GM19468 (cell line): ENCODE measurements around the gene TRIM47.

Experiments used
- ATAC-seq: cut with Tn5 transposase; IDR thresholded peaks from one replicate; pipeline ENCODE4 v1.9.1; 2021; ENCODE audit warnings: mild to moderate bottlenecking, moderate library complexity, moderate number of reproducible peaks; ENCODE audit not compliant: unreplicated experiment; ENCODE audit errors: extremely low read depth

Gene TRIM47

DNA sequence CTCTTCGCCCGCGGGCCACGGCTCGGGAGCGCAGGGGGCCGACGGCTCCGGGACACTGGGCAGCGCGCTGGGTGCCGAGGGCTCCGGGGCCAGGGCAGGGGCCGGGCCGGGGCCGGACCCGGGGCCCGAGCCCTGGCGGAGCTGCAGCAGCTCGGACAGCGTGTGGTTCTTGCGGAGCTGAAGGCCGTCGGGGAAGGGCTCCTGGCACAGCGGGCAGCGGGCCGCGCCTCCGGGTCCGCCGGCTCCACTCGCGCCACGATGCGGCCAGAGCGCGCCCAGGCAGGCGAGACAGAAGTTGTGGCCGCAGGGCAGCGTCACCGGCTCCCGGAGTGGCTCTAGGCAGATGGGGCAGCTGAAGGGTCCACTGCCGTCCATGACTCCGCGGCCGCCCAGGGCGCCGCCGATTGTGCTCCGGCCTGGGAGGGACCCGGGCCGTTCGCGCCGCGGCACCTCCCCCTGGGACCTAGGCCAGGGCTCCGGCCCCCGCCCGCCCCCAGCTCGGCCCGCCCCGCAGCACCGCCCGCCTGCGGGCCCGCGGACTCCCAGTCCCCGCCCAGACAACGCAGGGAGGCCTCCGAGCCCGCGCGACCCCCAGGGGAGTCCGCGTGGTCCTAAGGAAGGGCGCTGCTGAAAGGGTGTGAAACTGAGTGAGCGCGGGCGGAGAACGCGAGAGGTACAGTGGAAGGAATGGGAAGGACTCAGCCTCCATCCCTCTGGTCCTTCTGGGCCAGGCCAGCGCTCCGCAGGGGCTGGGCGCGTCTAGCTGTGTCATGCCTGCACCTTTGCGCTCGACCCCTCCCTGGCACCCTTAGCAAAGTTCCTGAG, at the start of gene TRIM47:
Gene TRIM47 (minus strand): TSS at position 408 of the 825 bp plus-strand sequence. CDS start 33 bp downstream, at position 375.
- ATAC-seq, result no peak

DNA sequence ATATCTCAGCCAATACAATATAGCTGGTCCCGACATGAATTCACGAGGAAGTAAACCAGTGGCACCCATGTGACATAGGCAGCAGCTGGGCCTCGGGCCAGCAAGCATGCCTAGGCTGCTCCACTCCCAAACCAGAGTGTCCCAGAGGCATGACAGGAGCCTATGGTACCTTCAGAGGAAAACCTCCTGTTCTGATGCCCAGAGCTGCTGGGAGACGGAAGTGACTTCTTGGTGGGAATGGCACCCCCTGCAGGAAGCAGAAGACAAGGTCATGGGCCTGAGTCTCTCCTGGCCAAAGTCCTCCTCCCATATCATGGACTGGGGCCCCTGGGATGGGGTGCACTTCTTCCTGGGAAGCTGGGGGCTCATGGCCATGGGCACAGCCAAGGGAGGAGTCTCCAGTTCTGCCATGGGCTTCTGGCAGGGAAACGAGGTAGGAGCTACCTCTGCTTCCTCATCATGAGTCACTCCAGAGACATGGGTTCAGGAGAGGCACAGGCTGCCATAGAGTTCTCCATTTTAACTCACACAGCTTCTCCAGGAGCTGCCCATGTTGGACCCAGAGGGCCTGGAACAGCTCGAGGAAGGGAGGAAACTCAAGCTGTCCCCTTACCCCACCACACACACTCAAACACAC, 49.0 kb upstream of the TRIM47 start:
- ATAC-seq, result no peak

GRCh38 chr17:75926456-75926855, 48.1 kb upstream of the TRIM47 start:
- ATAC-seq, result no peak

GRCh38 chr17:75925912-75926311, 47.5 kb upstream of the TRIM47 start:
- no peak for ATAC-seq

DNA sequence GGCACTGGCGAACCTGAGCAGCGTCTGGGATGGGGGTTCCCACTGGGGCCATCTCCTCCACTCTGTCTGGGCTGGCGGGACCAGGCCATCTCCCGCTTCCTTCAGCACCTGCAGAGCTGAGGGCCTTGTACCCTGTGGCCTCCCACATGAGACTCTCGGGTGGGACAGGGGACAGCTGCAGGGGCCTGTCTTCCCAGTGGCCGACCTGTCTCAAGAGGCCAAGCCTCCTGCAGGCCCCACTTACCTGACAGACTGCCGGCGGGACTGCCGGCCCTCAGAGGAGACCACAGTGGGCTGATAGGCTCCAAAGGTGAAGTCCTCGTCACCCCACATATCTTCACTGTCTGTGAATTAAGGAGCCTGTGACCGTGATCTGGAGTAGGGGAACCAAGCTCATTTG, 46.7 kb upstream of the TRIM47 start:
- ATAC-seq, result no peak

GRCh38 chr17:75922963-75923874, 44.8 kb upstream of the TRIM47 start:
- no peak for ATAC-seq

DNA sequence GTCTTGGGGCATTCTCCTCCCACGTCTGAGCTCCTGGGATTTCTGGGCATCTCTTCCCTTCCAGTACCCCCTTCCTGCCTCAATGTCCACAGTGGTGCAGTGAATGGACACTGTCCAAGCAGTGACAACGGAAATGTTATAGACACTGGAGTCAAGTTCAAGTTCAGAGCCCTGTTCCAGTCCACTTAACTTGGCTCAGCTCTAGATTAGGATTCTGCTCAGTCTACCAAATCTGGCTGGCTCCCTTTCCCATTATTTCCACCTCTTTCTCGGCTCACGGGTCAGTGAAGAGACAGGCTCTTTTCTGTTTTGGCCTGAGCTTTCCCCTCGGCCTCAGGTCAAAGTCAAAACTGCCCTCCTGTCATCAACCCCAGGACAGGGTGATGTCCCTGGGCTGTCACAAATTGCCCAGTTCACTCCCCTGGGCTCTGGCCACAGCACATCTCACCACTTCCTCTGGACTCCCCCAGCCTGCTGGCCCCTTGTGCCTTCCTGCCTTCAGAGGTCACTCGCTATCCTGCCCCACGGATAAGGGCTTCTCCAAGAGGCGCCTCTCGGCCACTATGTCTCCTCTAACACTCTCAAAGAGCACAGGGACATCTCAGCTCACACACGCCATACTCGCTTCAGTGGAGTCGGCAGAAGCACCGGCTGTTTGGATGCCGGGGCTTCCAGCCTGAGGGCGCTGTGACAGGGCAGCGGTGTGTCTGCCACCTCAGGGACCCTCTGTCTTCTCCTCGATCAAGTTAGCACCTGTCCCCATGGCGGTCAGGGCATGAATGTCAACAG, 44.0 kb upstream of the TRIM47 start:
- no peak for ATAC-seq

DNA sequence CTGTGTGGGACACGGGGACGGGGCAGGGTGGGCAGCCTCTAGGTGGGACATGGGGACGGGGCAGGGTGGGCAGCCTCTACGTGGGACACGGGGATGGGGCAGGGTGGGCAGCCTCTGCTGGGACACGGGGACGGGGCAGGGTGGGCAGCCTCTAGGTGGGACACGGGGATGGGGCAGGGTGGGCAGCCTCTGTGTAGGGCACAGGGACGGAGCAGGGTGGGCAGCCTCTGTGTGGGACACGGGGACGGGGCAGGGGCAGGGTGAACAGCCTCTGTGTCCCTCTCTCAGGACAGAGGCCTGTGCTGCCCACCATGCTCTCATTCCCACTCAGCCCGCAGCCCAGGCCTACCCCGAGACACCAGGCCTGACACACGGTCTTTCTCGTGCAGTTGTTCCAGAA, 43.2 kb upstream of the TRIM47 start:
- ATAC-seq, result no peak

DNA sequence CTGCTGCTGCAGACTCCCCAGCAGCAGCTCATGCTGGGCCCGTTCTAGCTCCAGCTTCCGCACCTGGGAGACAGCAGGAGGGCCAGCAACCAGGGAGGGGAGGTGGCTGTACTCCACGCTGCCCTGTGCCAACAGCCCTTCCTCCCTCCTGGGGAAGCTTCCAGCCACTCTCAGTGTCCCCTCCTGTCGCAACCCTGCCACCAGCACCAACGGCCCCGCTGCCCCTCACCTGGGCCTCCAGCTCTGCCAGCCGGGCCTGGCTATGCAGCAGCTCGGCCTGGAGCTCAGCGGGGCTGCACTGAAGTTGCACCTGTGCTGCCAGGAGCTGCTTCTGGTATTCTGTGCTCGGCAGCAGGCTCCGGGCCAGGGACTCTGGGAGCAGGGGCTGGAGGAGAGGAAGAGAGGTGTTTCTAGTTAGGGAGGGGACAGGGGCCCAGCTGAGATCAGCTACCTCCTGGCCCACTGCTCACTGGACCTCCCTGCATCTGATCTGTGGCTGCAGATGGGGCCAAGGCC, 41.7 kb upstream of the TRIM47 start:
- ATAC-seq, result no peak

DNA sequence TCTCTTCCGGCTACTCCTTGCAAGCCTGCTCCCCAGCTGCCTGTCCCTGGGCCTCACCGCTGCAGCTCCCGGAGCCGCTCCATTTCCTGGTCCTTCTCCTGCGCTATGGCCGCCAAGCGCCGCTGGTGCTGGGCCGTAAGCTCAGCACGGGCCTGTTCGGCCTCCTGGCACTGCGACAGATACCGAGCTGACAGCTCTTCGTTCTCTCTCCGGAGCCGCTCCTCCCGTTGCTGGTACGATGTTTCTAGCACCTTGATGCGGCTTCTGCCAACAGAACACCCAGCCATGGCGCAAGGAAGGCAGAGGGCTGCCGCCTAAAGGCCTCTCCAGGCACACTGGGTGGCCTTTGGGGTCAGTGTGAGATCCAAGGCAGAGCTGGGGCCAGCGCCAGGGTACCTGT, 41.2 kb upstream of the TRIM47 start:
- no peak for ATAC-seq

- ATAC-seq, result no peak
Measured at GRCh38 chr17:75917917-75918445, 39.6 kb upstream of the TRIM47 start.

DNA sequence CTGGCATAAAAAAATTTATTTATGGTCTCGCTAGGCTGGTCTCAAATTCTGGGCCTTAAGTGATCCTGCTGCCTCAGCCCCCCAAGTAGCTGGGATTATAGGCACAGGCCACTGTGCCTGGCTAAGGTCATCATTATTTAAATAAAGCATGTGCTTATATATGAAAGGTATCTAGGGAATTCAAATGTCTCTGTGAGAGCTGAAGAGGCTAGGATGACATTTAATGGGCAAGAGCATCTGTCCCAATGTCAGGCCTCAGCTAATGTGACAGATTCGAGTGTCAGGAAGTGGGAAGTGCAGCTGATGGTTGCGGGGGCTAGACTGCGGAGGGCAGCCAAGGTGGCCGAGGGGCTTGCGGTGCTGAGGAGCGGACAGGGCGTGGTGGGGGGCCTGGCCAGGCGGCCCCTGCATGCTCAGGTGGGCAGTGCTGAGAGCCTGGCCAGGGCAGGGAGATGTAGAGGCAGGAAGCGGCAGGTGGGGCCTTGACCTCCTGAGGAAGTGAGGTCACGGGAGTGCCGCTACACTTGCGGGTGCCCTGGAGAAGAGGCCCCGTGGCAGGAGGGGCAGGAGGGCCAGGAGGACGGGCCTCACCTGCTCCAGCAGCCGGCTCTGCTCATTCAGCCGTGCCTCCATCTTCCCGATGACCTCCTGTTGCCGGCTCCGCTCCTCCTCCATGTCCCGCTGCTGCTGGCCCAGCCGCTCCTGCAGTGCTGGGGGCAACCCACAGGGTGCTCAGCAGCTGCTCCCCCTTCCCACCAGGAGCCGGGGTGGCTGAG, 38.9 kb upstream of the TRIM47 start:
- no peak for ATAC-seq

GRCh38 chr17:75915268-75915667, 36.9 kb upstream of the TRIM47 start:
- no peak for ATAC-seq

- ATAC-seq, result no peak
Measured at GRCh38 chr17:75914643-75915267, 36.4 kb upstream of the TRIM47 start.

DNA sequence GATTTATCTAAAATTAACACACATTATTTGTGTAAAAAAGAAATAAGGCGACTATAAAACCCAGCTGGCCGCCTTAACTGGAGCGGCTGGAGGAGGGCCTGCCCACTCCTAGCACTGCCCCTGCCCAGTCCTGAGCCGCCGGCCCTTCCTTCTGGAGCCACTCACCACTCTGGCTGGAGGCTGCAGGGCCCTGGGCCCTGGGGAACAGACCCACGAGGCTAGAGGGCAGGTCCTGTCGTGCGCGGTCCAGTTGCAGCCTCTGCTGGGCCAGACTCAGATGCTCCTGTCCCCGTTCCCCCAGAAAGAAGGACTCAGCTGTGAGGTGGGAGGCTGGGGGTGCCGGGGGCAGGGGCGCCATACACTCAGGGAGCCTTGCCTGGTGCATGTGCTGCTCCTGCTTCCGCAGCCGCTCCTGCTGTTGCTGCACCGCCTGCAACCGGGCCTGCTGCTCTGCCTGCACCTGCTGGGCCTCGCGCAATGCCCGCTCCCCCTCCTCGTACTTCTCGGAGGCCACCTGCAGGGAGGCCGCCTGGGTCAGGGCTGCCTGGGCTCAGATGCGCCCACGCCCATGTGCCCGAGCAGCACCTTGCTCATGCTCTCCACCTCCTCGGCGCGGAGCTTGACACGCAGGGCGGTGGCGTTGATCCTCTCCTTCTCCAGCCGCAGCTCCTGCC, 35.3 kb upstream of the TRIM47 start:
- no peak for ATAC-seq

GRCh38 chr17:75910699-75911098, 32.3 kb upstream of the TRIM47 start:
- ATAC-seq, result no peak

DNA sequence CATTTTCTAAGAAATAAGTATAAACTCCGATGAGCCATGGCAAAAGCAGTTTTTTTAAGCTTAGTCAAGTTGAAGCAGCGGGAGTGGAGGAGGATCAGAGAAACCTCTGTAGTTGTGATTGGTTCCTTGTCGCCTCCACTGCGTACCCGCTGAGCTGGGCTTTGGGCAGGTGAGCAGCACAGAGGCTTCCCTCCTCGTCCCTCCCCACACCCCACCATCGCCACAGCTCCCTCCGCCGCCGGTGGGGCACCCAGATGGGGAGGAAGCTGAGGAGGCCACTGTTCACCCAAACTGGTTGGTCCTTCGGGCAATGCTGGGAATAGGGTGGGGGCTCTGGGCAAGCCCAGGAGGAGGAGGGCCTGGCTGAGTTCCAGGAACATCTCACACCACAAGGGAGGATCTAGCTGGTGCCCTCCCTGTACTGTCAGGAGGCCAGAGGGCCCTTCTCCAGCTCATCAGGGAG, 31.5 kb upstream of the TRIM47 start:
- no peak for ATAC-seq
